GM19239 (cell line): Measurements from ENCODE around the gene BEGAIN.

Experiments
- DNase-seq: peaks from one replicate; pipeline ENCODE4 v3.0.0; 2011; ENCODE audit warnings: low spot score; ENCODE audit not compliant: insufficient read length
- FAIRE-seq: peaks from 2 replicates; lab custom pipeline; 2011; peaks lifted over from hg19 to GRCh38; lab: Jason Lieb, UNC

The BEGAIN gene

DNA sequence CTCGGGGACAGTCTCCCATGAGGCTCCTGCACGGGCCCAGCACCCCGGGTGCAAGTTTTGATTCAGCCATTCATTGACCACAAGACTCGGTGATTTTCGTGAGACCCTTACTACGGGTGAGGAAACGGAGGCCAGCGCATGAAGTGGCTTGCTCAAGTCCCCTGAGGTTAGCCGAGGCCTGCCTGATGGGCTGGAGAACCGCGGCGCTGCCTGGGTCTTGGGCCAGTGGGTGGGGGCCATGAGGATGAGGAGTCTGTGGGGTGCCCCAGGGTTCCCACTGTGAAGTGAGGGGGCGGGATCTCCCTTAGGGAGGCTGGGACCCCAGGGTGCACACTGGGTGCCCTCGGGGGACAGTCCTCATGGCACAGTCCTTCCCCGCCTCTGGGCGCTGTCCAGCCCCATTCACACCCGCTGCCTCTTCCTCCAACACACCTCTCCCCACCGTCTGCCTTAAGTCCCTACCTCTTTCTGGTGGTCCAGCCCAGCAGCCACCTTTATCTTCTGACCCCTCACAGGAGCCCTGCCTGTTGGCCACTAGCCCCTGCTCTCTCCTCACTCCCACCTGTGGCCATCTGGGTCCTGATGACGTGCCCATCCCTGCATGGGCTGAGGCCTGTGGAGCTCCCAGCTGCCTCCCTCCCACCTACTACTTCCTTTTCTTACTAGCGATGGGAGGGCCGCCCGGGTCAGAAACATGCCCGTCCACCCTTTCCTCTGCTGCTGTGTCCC lies 16.3 kb downstream of the BEGAIN start:
- FAIRE-seq (no peak), DNase-seq (no peak)

DNA sequence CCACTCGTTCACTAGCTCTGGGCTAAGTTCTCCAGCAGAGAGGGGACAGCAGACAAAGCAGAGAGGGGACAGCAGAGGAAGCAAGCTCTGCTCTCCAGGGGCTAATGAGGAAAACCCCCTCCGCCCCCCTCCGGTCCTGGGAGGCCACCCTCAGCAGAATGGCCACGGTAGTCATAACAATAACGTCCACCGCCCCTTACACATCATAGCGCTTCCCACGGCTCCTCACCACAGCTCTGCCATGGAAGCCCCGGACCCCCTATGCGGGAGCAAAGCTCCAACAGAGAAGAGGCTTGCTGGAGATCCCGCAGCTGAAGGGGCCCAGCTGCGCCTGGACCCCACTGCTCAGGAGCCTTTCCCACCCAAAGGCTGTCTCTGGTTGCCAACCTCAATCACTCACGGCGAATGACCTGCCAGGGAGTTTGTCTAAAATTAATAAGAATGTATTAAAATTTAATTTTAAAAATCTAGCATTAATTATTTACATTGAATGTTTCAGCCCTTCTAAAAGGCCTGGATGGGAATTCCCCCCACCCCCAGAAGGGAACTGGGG lies 17.4 kb downstream of the BEGAIN start:
- DNase-seq (no peak), FAIRE-seq (no peak)

DNA sequence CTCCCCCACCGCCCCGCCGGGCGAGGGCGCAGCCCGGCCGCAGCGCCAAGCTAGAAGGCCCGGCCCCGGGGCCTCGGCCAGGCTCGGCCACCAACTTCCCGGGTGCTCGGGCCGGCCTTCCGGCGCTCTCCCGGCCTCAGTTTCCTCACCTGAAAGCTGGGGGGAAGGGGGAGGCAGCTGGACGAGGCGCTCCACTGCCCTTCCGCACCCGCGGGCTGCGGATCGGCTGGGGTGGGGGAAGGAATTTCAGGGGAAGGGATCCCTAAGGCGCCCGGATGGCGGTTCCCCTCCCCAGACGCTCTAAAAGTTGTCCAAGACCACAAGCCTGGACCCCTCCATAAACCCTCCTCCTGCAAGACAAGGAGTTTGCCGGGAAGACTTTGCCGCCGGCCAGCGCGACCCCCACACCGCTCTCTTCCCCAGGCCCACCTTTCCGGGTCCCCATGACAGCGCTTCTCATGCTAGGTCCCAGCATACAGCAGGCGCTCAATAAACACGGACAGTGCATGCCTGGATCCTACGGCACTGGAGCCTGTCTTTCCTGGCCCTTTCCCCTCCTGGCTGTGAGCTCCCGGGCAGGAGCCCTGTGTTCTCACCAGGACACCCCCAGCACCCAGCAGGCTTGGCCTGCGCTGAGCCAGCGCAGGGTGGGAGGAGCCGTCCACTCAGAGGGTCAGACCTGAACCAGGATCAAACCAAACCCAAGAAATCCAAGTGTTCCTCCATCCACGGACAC lies 18.1 kb downstream of the BEGAIN start:
- FAIRE-seq (no peak), DNase-seq (no peak)

DNA sequence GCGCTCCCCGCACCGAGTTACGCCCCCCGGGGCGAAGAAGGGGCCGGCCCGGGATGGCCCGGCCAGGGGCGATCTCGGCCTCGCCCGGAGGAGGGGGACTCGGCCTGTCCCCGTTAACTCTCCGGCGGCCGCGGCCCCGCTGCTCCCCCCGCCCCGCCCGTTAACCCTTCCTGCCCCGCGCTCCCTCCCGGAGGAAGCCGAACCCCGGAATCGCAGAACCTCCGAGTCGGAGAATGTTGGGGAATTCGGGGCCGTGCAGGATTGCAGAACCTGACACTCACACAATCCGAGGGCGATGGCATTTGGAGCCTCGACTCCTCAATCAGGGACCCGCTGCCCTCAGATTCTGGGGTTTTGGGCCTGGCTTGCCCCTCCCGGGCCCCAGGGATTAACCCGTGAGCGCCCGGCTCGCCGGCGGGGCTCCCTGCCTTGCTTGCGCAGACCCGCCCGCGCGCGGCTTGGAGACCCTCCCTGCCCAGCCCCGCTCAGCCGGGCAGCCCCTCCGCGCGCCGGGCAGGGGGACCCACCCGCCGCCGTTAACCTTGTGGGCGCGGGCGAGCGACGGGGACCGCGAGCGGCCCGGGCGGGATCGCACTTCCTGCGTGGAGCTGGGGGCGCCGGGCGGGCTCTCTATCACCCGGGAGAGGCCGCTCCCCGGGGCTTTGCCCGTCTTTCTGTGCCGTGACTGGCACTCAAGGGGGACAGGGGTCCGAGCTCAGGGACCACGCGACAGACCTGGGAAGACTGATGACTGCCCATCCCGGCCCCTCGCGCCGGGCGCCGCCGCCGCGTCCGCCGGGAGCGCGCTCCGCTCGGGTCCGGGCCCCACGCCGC lies 18.8 kb downstream of the BEGAIN start:
- FAIRE-seq: no peak
- no peak for DNase-seq

DNA sequence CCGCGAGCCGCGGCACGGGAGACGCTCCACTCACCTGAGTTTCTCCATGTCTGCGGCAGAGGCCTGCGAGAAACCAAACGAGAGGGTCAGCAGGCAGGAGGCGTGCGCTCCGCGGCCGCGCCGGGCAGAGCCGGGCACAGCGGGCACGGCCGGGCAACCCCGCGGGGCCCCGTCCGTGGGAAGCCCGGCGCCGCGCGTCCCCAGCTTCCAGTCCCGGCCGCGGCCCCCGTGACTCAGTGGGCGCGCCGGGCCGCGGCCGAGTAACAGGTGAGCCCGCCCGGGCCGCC lies 19.4 kb downstream of the BEGAIN start:
- FAIRE-seq: no peak
- no peak for DNase-seq

DNA sequence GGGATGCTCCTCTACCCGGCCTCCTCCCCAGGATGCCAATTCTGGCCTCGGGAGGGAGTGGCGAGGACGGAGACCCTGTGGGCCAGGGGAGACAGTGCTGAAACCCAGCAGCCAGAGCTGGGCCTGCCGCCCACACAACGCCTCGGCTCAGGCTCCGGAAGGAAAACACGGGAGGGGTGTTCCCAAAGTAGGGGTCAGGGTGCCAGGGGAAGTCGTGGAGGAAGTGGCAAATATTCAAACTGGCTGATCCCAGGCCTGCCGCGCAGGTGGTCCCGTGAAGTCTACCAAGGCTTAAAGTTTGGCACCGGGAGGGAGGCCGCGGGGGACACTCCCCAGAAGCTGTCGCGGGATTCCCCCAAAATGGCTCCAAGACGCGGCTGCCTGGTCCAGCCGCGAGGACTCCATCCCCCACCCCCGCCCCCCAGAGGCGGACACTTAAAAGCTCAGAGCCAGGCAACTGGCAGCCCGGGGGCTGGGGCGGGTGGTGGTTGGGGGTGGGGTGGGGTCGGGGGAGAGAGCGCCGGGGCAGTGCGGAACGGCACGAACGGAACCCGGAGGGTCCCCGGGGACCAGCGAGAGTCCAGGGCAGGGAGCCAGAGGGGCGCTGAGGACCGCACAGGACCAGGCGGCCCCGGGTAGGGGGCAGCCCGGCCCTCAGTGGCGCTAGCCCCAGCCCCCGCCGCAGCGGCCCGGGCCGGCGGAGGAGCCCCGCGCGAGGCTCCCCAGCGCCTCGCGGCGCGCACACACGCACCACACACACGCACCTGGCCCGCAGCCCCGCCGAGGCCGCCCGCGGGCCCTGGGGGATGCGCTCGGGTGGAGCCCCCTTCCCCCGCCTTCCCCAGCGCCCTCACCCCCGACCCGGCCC lies 20.0 kb downstream of the BEGAIN start:
- FAIRE-seq (no peak), DNase-seq (no peak)

DNA sequence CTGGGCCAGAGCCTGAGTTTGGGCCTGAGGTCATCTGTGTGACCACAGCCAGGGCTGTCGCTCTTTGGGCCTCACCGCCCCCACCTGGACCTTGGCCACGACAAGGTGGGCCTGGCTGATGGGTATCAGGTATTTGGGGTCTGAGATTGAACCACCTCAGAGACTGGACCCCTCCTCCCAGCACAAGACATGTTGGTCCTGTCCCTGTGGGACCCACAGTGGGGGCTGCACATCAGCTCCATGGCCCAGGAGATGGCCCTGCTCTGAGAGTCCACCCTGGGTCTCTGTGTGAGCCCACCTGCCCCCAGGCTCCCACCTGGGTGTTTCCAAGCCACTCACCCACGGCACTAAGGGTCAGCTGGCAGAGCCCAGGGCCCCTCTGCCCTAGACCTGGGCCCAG lies 20.6 kb downstream of the BEGAIN start:
- DNase-seq: no peak
- FAIRE-seq: no peak

DNA sequence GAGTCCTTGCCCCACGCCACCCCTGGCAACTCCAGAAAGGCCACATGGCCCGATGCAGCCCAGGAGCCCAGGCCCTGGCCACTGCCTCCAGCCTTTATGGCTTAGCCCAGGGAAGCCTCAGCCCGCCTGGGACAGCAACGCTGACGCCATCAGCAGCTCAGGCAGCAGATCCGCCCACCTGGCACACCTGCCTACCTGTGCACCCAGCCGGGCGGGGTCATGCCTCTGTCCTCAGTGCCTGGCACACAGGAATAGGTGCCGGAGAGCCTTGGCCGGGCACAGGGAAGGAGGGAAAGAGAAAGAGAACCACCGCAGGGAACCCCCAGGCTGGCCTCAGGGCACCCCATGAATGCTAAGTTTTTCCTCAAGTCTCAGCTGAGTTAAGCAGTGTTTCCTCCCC lies 21.1 kb downstream of the BEGAIN start:
- DNase-seq (no peak), FAIRE-seq (no peak)

DNA sequence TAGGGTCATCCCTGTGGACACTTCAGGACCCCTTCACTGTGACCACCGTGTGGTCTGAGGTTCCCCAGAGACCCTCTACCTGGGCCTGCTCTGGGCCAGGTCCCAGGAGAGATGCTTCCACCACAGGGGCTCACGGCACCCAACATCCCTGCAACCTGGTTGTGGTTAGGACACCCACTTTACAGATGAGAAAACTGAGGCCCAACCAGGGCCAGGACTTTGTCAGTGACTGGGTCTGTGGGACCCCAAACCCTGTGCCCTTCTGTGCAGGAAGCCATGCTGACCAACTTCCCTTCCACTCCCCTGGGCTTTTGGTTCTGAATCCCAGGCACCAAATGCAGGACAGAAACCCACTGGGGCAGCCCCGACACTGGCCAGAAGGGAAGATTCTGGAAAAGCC lies 21.6 kb downstream of the BEGAIN start:
- no peak for FAIRE-seq

DNA sequence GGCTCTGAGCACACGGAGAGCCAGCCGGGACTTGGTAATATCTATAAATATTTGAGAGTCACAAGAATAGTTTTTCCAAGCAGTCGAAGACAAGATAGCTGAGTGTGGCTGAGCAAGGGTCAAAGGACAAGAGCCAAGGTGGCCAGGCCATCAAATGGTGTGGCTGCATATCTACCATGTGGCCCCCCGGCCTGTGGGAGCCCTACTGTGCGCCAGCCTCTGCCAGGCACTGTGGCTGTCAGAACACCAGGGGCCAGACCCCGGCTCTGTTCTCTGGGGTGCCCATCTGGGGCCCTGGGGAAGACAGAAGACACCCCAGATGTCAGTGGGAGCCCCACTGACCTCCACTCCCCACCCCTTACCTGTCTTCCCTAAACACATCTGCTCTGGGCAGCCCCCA lies 22.7 kb downstream of the BEGAIN start:
- DNase-seq: no peak
- FAIRE-seq: no peak

More for the DNA sequence above, 21.6 kb downstream of the BEGAIN start:
- DNase-seq: no peak

DNA sequence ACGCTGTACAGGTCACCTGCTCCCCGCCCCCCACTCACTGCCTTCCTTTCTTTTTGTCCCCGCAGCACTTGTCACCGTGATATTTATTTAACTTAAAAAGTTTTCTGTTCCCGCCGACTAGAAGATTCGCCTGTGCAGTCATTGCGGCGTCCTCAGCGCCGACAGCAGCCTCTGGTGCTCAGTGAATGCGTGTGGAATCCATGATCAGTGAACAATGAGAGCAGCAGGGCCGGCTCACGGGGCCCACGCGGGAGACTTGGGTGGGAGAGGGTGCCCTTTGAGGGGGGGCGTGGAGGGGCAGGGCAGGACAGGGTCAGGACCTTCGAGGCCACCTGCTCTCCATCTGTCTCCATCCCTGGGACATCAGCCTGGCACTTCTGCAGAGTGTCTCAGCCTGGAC lies 24.5 kb downstream of the BEGAIN start:
- no peak for FAIRE-seq
- no peak for DNase-seq

DNA sequence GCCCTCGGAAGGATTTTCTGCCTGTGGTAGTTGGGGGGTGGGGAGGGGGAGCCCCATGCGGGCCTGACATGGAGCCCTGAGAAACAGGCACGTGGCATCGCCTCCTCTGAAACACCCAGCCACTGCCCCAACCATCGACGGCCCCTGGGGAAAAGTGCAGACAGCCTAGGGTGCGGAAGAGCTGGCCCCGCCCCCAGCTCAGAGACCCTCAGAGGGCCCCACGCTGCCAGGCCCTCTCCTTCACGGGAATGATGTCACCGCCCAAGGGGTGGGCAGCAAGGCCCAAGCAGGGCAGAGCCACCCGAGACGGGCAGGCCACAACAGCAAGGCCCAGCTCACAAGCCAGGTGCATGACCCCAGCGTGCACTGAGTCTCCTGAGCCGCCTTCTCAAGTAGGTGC lies 26.2 kb downstream of the BEGAIN start:
- DNase-seq (no peak), FAIRE-seq (no peak)

DNA sequence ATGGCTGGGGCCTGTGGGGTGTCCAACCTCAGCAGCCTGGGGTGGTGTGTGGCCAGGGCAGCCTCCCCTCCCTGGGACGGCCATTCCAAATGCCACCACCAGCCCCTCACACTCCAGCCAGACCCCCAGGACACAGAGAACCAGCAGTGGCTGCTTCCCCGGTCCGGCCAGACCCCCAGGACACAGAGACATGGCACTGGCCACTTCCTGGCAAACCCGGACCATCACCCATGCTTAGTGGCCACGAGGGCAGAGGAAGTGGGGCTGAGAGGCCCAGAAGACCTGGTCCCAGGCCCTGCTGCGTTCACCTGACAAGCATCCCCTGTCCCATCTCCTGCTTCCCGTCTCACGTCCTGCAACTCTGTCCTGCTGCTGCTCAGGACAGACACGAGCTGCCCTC lies 26.7 kb downstream of the BEGAIN start:
- DNase-seq (no peak), FAIRE-seq (no peak)

DNA sequence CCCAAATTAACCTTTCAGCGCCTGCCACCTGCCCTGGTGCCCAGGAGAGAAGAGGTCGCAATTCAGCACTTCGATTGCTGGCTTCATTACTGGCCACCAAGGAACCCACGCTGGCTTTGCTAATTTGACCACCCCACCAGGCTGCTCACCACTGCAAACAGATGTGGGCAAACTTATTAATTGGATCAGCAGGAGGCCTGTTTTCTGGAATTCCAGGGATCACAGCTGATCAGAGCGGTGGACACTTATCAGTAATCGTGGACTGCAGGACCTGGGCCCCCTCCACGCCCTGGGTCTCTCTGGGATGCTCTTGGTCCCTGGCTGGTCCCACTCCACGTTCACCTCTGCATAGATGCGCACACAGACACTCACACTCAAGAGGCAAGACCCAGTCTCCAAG lies 27.8 kb downstream of the BEGAIN start:
- FAIRE-seq: no peak
- DNase-seq: no peak

DNA sequence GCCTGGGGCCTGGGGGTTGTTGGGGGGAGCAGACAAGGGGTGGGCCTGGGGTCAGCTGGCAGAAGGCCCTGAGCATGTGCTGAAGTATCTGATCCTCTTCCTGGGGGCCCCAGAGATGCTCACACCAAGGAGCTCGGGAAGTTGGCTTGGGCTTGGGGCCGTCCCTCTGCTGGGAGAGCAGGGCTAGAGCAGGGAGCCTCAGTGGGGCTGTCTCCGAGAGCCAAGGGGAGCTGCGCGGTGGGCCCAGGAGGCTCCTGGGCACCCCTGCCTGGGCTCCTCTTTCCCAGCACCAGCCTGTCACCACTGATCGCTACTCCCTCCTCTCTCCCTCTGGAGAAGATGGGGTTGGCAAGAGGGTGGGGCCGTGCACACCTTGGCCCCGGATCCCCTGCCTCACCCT lies 28.3 kb downstream of the BEGAIN start:
- DNase-seq: no peak

DNA sequence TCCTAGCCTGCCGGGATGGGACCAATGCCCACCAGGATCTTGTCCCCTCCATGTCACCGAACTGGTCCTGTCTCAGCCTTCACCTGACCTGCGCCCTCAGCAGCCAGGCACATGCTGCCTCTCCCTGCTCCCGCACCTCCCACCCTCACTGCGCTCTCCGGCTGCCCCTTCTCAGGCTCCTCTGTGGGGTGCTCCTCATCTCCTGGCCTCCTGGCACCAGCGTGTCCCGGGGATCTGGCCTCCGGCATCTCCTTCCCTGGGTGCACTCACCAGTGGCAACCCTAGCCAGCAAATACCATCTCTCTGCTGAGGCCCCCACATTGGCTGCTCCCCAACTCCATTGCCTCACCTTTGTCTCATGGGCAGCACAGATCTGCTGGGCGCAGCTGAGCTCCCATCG lies 29.0 kb downstream of the BEGAIN start:
- FAIRE-seq (no peak), DNase-seq (no peak)

More for the DNA sequence above, 28.3 kb downstream of the BEGAIN start:
- FAIRE-seq: no peak

DNA sequence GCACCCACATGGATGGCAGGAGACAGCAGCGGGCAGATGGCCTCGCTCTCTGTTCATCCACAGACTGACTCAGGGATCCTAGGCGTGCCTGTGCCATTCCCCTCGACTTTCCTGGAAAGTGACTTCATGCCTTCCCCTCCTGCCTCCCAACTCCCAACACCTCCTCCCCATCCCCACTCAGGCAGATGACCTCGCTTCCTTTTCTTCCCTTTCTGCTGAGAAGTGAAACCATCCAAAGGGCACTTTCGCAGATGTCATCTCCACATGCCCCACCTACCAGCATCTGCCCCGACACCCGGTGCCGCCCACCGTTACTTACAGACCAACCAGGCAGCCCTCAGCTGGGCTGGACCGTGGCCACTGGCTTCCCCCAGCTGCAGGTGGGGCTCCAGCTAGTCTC lies 29.6 kb downstream of the BEGAIN start:
- FAIRE-seq (no peak), DNase-seq (no peak)

DNA sequence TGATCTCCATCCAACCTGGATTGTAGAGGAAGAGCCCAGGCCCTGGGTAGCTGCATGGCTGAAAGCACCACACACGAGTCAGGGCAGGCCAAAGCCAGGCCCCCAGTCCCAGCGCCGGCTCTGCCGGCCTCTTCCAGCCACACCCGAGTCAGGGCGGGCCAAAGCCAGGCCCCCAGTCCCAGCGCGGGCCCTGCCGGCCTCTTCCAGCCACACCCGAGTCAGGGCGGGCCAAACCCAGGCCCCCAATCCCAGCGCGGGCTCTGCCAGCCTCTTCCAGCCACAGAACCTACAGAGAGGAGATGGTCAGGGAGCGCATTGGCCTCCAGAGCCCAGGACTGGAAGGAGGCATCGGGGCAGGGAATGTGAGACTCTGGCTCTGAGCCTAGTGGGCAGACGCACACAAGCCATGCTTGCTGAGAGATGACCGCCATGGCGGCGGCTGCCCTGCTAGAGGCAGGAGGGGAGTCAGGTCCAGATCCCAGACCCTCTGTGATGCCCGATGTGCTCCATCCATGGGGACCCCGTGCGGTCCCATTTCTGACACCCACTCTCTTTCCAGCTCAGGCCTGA lies 30.2 kb downstream of the BEGAIN start:
- FAIRE-seq: no peak
- no peak for DNase-seq

DNA sequence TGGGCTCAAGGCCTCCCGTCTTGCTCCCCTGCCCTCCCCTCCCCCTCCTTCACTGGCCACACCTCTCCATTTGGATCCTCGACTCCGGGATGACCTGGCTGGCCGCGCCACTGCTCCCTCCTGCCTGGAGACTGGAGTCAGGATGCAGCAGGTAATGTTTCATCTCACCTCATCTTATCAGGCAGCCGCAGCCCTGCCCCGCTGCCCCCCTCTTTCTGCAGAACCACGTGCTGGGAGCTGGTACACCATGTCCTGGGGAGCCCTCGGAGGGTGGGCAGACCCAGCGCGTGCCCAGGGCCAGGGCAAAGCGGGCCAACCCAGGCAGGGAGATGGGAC lies 31.1 kb downstream of the BEGAIN start:
- no peak for DNase-seq
- FAIRE-seq: no peak
